SU-DHL-6 (cell line): Measurements from ENCODE around the gene MX2.

ENCODE experiments used
- EZH2phosphoT487 ChIP-seq: fragments of 200-600 bp; sonication (generic), shearing (Covaris generic); conservative IDR thresholded peaks from 2 replicates; pipeline ENCODE4 v1.6.1; 2018; ENCODE audit warnings: mild to moderate bottlenecking, antibody characterized with exemption, low read length, moderate library complexity, mixed read lengths
- TF ChIP-seq, protein P1 (sequence below): fragments of 200-600 bp; sonication (generic); IDR thresholded peaks from one replicate; pipeline ENCODE4 v1.5.1; 2017; ENCODE audit warnings: antibody characterized with exemption, mild to moderate bottlenecking, low read length, moderate library complexity; ENCODE audit not compliant: insufficient read depth, poor library complexity, severe bottlenecking

DNA sequence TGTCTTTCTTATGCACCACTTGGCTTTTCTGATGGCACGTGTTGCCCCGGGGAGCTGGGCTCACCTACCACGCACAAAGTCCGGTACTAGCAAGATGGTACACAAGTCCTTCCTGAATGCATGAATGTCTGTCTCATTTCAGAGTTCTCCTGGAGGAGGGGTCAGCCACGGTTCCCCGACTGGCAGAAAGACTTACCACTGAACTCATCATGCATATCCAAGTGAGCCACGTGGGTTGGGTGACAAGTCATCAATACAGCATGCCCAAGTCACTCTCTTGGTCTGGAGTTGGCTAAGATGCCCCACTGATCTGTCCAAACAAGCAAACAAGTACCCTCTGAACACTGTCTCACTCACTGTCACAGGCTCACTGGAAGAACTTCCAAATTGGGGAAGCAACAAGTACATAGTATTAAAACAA is 35.7 kb downstream of the MX2 start:
- TF ChIP-seq, protein P1, sequence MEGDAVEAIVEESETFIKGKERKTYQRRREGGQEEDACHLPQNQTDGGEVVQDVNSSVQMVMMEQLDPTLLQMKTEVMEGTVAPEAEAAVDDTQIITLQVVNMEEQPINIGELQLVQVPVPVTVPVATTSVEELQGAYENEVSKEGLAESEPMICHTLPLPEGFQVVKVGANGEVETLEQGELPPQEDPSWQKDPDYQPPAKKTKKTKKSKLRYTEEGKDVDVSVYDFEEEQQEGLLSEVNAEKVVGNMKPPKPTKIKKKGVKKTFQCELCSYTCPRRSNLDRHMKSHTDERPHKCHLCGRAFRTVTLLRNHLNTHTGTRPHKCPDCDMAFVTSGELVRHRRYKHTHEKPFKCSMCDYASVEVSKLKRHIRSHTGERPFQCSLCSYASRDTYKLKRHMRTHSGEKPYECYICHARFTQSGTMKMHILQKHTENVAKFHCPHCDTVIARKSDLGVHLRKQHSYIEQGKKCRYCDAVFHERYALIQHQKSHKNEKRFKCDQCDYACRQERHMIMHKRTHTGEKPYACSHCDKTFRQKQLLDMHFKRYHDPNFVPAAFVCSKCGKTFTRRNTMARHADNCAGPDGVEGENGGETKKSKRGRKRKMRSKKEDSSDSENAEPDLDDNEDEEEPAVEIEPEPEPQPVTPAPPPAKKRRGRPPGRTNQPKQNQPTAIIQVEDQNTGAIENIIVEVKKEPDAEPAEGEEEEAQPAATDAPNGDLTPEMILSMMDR, result no peak
- TF ChIP-seq EZH2phosphoT487, result no peak
